ENCODE results near the gene GOLGA5.

- TF ChIP-seq CTCF (IDR thresholded peaks at IDR 0.05 in 8 of 11, conservative IDR thresholded peaks at IDR 0.05 in 3 of 11) (no peak), POLR2A (IDR thresholded peaks at IDR 0.05) (no peak)
Observed at GRCh38 chr14:92865674-92866073, 71.6 kb downstream of the GOLGA5 start.
